Panc1 (cell line): ENCODE measurements around the gene RASGEF1B.

Source experiments
- POLR2AphosphoS5 ChIP-seq: IDR thresholded peaks from 2 replicates; pipeline ENCODE4 v1.6.1; 2012; ENCODE audit warnings: mild to moderate bottlenecking, low read depth, low read length, moderate library complexity
- SIN3A ChIP-seq: IDR thresholded peaks from 2 replicates; pipeline ENCODE4 v1.6.1; 2012; ENCODE audit warnings: low read depth, mild to moderate bottlenecking, low read length, moderate library complexity, borderline replicate concordance; ENCODE audit not compliant: insufficient read depth
- TCF7L2 ChIP-seq: IDR thresholded peaks from 2 replicates; pipeline ENCODE4 v1.6.1; 2011; ENCODE audit warnings: mild to moderate bottlenecking, low read depth, low read length, inconsistent platforms
- TF ChIP-seq, protein P1 (sequence below): fragments of 450-650 bp; IDR thresholded peaks from 2 replicates; pipeline ENCODE4 v1.5.1; 2017; ENCODE audit warnings: mild to moderate bottlenecking
- TF ChIP-seq, protein P2 (sequence below), 2 experiments: IDR thresholded peaks; 2 replicates each; pipeline ENCODE4 v1.6.1; 2011 to 2012; ENCODE audit warnings: low read depth in 2 of 2, control low read depth in 1 of 2, low read length in 1 of 2, mild to moderate bottlenecking in 1 of 2, moderate library complexity in 1 of 2; ENCODE audit not compliant: insufficient read depth in 1 of 2

DNA sequence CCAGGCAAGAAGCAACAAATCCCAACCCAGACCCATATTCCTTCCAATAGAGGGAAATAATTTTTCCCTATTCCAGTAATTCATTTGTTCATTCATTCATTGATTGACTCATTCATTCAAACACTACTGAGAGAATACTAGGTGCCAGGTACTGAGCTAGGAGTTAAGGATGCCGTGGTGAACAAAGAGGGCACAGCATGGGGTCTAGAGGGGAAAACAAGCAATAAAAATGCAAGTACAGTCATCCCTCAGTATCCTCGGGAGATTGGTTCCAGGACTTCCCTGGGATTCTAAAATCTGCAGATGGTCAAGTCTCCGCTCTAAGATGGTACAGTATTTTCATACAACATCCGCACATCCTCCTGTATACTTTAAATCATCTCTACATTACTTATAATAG lies 18.7 kb downstream of the RASGEF1B start:
- TF ChIP-seq, protein P1, sequence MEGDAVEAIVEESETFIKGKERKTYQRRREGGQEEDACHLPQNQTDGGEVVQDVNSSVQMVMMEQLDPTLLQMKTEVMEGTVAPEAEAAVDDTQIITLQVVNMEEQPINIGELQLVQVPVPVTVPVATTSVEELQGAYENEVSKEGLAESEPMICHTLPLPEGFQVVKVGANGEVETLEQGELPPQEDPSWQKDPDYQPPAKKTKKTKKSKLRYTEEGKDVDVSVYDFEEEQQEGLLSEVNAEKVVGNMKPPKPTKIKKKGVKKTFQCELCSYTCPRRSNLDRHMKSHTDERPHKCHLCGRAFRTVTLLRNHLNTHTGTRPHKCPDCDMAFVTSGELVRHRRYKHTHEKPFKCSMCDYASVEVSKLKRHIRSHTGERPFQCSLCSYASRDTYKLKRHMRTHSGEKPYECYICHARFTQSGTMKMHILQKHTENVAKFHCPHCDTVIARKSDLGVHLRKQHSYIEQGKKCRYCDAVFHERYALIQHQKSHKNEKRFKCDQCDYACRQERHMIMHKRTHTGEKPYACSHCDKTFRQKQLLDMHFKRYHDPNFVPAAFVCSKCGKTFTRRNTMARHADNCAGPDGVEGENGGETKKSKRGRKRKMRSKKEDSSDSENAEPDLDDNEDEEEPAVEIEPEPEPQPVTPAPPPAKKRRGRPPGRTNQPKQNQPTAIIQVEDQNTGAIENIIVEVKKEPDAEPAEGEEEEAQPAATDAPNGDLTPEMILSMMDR, result no peak
- TF ChIP-seq, protein P2, sequence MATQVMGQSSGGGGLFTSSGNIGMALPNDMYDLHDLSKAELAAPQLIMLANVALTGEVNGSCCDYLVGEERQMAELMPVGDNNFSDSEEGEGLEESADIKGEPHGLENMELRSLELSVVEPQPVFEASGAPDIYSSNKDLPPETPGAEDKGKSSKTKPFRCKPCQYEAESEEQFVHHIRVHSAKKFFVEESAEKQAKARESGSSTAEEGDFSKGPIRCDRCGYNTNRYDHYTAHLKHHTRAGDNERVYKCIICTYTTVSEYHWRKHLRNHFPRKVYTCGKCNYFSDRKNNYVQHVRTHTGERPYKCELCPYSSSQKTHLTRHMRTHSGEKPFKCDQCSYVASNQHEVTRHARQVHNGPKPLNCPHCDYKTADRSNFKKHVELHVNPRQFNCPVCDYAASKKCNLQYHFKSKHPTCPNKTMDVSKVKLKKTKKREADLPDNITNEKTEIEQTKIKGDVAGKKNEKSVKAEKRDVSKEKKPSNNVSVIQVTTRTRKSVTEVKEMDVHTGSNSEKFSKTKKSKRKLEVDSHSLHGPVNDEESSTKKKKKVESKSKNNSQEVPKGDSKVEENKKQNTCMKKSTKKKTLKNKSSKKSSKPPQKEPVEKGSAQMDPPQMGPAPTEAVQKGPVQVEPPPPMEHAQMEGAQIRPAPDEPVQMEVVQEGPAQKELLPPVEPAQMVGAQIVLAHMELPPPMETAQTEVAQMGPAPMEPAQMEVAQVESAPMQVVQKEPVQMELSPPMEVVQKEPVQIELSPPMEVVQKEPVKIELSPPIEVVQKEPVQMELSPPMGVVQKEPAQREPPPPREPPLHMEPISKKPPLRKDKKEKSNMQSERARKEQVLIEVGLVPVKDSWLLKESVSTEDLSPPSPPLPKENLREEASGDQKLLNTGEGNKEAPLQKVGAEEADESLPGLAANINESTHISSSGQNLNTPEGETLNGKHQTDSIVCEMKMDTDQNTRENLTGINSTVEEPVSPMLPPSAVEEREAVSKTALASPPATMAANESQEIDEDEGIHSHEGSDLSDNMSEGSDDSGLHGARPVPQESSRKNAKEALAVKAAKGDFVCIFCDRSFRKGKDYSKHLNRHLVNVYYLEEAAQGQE (IDR thresholded peaks at IDR 0.05; ENCODE audit: insufficient read depth in 1 of 2, low read depth in 2 of 2, low read length in 1 of 2), result no peak
- TF ChIP-seq POLR2AphosphoS5 (no peak), SIN3A (no peak), TCF7L2 (no peak)
